Activated CD8-positive, alpha-beta memory T cell treated with anti-CD3 and anti-CD28 coated beads for 36 hours (primary cell): ENCODE data around the gene LSG1. TPM values are rescaled to one million over a fixed set of nuclear protein-coding genes. Genes with fewer than 3 reads are reported as not detected.

Source experiments
- CTCF ChIA-PET: fragments of 350-600 bp; sonication (Branson Sonifier 250); formaldehyde crosslinking; loops from one replicate; lab custom pipeline; 2021; ENCODE audit warnings: antibody characterized with exemption; lab: Charles Lee
- POLR2A ChIA-PET: fragments of 350-600 bp; sonication (Branson Sonifier 250); formaldehyde crosslinking; loops from one replicate; lab custom pipeline; 2021; ENCODE audit warnings: antibody characterized with exemption; lab: Charles Lee
- total RNA-seq, 2 experiments: library from RNA; stranded (reverse); gene quantifications; one replicate each; pipeline ENCODE4 v1.2.3, GENCODE V29; 2021

The LSG1 gene
- total RNA-seq = 10 to 100 TPM; 56.2 to 61.1 TPM

DNA sequence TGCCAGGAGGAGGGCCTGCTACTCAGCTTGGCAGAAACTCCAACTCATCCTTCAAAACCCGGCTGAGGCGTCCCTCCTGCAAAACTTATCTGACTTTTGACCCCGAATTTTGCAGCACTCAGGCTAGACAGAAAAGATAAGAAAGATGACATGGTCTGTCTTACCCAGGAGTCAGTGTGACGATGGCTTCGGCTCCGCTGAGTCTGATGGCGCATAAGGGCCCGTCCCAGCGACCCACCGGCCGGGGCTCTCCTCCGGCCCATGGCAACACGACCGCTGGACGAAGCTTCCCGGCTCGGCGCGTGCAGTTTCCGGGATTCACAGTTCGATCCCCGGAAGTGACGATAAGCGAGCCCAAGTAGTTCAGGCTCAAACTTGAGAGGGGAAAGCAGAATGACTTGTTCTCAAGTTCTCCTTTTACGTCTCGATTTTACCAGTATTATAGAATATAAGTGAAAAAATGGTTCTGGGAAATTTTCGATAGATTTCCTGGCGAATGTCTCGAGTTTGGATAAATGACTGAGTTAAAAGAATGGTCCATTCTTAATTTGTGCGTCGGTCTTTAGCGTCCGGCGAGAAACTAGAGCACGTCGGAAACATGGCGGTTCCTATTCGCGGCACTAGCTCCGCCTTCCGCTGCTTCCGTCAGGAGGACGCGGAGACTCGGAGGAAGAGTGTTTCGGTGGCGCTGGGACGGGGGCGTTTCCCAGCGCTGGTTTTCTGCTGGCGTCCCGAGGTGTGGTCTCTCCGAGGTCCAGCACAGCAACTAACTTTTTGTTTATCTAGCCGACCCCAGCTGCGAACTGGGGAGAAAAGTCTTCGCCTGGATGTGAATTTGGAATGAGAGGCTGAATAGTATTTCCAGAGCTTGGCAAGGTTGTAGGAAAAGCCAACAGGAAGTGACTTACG is at the start of gene LSG1:
Gene LSG1 (minus strand): TSS at position 292 of the 909 bp plus-strand sequence. CDS start 29 bp downstream, at position 263.
- POLR2A ChIA-PET = interaction anchor here (1.0 to 1.4 kb wide), 5 partner anchors 10 to 586 kb away, joined by 3 to 16 read pairs (median 4); partner anchors contain the start of genes FAM43A and TMEM44
- CTCF ChIA-PET = interaction anchor here (0.7 to 5.7 kb wide), 11 partner anchors 10 to 599 kb away, joined by 3 to 48 read pairs (median 6); partner anchors contain the start of genes FAM43A and XXYLT1

DNA sequence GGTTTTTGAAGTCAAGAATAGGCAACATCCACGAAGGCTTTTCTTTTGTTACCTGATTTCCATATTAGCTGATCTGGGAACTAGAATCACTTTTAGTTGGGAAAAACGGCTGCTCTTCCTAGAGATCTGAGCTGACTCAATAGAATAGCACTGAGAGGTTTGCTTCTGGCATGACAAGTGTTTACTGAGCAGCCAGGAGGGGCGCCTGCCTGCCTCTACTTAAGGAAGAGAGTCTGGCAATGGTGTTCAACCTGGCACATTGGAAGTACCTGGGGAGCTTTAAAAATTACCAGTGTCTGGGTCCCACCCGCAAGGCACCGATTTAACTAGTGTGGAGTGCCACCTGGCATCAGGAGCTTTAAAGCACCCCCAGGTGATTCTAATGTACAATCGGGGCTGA is 48.1 kb upstream of the LSG1 start:
- POLR2A ChIA-PET = no interaction called here
- CTCF ChIA-PET = interaction anchor here (0.6 to 1.8 kb wide), 2 partner anchors 32 to 170 kb away, joined by 3 to 6 read pairs; no protein-coding TSS in a partner anchor

DNA sequence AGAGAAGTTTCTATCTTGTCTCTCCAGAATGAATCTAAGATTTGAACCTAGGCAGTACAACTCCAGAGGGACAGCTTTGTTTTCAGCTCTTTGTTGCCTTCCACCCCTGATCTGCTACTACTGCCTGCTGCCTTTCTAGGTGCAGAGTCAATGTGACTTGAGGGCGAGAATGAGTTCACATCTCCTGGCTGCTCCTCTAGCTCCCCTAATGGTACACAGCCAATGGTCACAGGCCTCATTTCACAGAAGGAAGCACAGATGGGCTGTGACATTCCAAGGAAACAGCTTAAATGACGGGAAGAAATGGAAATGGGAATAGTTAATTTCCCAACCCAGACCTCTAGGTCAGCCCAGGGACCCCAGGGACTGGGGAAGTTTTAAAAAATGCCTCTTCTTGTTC is 46.1 kb upstream of the LSG1 start:
- ChIA-PET POLR2A (no interaction called here), CTCF (no interaction called here)

DNA sequence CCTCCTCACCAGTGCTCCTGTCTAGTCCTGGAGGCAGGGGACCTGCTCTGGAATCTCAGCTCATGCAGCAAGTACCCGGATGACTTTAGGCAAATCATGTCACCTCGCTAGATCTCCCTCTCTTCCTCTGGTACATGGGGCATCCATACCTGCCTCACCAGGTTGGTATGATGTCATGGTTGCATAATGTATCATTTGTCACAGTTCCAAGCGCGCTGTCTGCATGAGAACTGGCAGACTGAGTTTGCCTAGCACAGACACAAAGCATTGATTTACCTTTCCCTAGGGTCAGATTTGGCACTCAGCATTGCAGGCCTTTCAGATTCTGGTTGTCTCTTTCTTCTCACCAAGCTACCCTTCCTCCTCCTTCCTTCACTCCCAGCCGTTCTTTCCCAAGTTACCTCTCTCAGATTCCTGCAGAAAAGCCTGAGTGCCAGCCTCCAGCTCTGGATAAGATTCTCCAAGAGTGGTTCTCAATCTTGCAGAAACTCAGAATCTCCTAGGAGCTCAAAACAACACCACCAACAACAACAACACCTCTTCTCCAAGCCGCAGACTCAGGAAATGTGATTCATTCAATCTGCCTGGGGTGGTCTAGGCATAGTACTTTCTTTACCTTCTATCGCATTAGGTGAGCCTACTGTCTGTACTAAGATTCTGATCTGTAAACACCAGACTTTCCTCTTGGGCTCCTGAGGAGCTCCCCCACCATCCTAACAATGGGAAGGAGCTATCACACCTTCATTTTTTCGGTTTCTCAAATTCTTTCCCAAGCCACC is 43.2 kb upstream of the LSG1 start:
- POLR2A ChIA-PET = no interaction called here
- CTCF ChIA-PET = no interaction called here

DNA sequence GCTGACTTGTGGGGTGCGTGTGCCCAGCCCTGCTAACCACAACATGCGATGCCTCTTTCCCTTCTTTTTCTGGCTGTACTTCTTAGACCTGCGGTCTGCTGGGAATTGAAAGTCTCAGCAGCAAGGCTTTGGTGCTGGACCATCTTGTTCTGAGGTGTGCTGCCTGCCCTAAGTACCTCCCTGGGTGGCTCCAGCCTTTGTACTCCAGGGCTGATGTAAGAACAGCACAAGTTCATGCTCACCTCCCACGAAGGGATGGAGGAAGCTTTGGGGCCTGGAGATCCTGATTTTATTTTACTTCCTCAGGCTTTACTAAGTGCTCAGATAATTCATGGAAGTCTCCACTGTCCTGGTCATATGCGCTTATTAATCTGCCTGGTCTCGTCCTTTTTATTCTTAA is 42.6 kb upstream of the LSG1 start:
- CTCF ChIA-PET = no interaction called here
- POLR2A ChIA-PET = no interaction called here

DNA sequence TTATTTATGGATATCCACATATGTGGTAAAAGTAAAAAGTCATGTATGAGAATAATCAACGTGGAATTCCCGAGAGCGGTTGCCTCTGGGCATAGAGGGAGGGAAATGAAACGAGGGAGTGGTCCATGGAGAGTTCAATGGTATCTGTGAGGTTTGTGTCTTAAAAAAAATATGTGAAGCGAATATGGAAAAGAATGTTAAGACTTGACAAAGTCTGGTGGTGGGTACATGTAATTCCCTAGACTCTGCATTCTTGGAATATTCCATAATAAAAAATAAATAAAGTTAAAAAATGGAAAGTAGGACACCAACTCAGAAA is 42.1 kb upstream of the LSG1 start:
- ChIA-PET POLR2A (no interaction called here), CTCF (no interaction called here)

DNA sequence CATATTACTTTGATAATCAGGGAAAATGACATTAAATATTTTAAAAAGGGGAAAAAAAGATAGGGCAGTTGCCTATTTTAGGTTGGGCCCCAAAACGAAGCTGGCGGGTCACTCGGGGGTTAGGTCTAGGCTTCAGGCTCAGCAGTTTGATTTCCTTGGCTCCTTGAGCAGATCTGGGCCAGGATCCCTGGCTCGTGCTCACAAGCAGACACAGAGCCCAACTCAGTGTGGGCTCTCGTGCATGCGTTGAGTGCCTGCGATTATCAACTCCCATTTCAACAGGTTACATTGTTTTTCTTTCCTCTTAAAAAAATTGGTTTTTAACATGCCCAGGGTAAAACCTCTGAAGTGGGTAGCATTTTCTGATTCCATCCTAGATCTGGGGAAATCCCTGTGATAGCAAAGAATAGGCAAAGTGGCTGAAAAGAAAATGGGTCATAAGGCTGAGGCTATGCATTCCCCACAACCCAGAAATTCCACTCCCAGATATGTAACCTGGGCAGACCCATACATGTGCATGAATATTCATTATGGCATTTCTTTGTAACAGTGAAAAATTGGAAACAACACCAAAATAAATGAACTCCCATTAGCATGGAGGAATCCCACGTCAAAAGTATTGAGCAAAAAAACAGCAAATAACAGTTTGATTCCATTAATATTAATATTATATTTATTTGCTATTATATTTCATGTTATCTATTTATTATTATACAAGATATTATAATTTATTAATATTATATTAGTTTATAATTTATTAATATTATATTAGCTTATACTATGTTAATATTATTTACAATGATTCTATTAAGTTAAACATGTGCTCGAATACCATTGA is 41.5 kb upstream of the LSG1 start:
- POLR2A ChIA-PET = no interaction called here
- CTCF ChIA-PET = no interaction called here

DNA sequence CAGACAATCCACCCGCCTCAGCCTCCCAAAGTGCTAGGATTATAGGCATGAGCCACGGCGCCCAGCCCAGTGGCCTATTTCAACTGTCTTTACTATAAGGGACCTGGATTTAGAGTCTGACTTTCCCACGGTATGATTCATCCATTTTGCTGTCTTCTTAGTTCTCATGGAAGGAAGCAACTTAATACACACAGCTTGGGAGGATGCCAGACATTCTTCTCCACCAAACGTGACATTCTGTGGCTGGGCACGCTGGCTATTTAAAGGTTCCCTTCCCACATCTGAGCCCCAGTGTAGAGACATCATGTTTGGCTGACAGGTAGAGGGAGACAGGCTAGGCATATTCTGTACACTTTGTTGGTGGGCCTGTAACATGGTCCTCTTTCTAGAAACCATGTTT is 39.9 kb upstream of the LSG1 start:
- ChIA-PET CTCF (no interaction called here), POLR2A (no interaction called here)

DNA sequence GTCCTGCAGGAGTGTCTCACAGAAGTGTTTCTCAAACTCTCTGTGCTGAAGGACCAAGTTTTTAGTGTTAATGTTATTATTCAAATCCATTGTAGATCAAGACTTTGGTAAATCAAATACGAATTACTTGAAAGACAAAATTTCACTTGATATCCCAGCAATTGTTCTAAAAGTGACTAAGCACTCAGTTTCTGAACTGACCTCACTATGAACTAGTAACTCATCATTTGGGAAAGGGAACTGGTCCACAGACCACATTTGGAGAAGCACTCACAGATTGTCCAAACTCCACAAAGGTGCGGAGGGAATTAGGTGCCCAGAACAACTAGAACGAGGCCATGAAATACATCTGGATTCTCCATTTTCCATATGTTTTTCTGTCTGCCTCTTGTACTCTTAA is 39.3 kb upstream of the LSG1 start:
- ChIA-PET POLR2A (no interaction called here), CTCF (no interaction called here)

DNA sequence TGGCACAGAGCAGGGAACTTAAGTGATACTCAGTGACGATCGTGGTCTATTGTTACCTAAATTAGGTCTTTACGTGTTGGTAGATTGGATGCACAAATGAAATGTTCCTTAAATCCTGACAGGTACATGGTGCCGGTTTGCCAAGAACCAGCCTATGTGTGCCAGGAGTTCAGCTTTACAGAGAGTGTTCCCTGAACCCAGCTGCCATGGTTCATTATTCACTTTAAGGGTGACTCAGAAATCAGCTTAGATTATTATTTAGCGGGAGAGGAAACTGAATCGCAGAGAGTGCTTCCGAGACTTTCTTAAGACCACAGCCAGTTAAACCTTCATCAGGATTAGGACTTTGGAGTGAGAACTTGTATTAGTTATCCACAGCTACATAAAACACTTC is 35.2 kb upstream of the LSG1 start:
- ChIA-PET POLR2A (no interaction called here), CTCF (no interaction called here)

DNA sequence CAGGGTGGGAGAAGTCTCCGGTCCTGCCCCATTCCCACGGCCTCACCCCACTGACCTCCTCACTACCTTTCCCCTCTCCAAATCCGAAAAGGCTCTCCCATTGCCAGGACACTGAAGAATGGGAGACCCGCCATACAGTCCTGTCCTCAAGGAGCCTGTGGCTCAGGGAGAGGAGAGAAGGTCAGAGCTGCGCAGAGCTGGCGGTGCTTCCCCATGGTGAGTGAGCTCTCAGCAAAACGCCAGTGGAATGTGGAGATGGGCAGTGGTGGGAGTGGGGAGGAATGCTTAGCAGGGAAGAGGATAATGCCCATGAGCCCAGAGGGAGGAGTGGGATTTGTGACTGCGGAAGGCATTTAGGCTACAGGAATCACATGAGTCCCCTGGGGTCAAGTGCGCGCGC is 33.8 kb upstream of the LSG1 start:
- CTCF ChIA-PET = no interaction called here
- POLR2A ChIA-PET = no interaction called here

DNA sequence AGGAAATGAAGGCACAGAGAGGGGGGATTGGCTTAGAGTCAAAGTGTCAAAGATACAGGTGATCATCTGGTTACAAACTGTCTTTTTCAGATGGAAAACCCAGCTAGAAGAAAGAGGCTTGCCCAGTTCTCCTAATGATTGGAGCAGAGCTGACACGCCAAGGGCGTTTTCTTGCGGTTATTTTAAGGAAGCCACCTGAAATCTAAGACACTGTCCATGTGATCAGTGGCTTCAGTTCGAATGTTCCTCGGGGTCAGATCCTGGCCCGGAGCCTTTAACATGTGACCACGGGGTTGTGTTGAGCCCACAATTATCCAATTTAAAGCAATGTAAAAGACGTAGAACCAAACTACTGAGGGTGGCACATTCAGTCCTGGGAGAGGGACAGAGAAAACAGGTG is 33.2 kb upstream of the LSG1 start:
- CTCF ChIA-PET = no interaction called here
- POLR2A ChIA-PET = no interaction called here

DNA sequence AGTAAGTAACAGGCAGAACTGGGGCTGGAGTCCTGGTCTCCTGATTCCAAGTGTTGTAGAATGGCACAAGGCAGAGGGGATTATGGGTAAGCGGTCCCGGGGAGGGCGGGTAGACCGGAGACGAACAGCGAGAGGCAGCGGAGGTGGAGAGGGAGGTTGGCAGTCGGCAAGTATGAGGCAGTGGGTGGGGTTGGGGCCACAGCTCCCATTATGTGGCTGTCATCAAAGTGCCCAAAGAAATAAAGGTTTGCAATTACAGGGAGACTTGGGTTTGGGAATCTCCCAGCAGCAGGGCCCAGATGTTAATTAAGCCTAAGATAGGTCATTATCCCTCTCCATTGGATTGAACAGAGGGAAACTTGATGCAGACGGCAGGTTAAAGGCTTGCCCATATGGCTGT is 30.6 kb upstream of the LSG1 start:
- POLR2A ChIA-PET = no interaction called here

DNA sequence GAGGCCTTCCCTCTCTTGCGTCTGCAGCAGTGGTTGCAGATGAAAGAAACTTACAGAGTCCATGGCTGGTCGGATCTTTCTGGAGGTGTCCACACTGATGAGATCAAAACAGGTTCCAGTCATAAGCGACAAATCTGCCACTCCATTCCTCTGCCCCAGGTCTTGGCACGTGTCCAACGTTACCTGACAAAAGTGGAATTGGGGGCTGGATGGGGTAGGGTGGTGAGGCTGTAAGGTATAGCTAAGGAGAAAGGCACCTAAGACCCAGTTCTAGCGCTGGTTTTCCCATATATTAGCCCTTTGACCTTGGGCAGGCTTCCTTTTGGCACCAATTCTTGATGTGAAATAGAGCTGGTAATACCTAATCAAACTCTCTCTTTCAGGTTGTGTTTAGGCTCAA is 24.7 kb upstream of the LSG1 start:
- CTCF ChIA-PET = interaction anchor here (1.8 to 2.0 kb wide), 2 partner anchors 10 to 13 kb away, joined by 5 to 7 read pairs; no protein-coding TSS in a partner anchor

More for the DNA sequence above, 30.6 kb upstream of the LSG1 start:
- CTCF ChIA-PET = interaction anchor here (0.7 kb wide), 1 partner anchor 54 kb away, joined by 3 read pairs; no protein-coding TSS in a partner anchor

DNA sequence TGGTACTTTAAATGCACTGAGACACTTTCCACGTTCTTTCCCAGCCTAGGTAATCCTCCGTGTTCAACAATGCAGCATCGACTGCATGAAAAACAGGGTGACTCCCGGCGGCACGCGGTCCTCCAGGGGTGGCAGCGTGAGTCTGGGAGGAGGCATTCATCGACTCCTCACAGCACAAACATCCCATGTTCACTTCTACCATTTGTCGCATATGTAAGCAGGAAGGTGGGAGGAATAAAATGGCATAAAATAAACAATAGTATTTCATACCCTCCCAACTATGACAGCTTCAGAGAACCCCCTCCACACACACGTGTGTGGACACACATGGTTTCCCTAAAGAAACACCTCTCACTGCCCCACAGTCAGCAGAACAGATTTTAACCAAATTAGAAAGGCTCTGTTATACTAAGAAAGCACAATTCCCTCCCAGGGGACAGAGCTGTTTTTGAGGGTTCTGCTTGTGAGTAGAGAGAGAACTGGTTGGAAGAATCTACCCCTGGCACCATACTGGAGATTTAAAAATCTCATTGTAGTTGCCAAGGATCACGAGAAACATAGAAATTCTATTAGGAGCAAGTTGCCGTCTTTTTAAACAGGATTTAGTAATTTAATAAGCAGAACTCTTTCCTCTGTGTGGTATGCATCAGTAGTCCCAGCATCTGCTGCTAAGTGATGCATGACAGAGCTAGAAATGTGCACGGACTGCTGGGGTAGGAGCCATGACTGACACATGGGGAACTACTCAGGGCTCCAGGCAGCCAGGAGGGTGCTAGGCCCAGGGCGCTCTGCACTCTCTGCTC is 19.7 kb upstream of the LSG1 start:
- ChIA-PET CTCF (interaction anchor here (0.8 to 2.2 kb wide), 2 partner anchors 9 to 415 kb away, joined by 3 to 8 read pairs; no protein-coding TSS in a partner anchor), POLR2A (interaction anchor here (0.7 kb wide), 1 partner anchor 229 kb away, joined by 3 read pairs; no protein-coding TSS in a partner anchor)

More for the DNA sequence above, 24.7 kb upstream of the LSG1 start:
- POLR2A ChIA-PET = no interaction called here

DNA sequence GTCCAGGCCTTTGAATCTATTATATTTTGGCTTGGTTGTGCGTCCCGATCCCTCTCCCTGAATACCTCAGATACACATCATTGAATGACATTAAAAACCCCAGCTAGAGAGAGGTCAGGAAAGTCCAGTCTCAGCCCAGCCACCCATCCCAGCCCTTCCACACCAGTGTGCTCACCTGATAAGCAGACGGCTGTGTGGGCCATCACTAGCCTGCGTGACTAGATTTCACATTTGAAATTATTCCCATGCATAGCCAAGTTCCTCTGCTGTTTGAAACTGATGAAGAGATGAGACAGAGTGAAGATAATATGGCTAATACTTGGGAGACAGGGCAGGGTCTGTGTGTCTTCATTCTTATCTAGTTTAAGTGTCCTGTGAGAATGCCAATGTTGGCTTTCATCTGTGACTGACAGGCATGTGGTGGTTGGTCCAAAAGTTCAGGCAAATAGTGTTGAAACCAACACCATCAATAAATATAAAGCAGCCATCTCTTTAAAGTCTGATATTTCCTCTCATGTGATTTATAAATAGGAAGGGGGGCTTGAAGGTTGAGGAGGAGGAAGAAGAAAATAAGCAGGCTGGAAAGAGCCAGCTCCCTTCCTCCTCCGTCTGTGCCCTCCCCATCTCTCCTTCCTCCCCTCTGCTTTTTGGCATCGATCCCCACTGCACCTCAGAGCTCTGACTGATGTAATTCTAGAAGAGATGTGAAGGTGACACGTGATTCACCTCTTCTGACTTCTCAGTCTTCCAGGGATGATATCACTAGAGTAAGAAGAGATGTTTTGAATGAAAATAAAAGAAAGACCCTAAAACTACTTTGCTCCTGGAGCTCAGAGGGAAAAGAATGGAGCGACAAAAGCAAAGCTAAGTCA is 18.7 kb upstream of the LSG1 start:
- ChIA-PET POLR2A (no interaction called here), CTCF (interaction anchor here (0.7 to 5.6 kb wide), 5 partner anchors 8 to 578 kb away, joined by 3 to 48 read pairs (median 3); partner anchors contain the start of gene LSG1)

DNA sequence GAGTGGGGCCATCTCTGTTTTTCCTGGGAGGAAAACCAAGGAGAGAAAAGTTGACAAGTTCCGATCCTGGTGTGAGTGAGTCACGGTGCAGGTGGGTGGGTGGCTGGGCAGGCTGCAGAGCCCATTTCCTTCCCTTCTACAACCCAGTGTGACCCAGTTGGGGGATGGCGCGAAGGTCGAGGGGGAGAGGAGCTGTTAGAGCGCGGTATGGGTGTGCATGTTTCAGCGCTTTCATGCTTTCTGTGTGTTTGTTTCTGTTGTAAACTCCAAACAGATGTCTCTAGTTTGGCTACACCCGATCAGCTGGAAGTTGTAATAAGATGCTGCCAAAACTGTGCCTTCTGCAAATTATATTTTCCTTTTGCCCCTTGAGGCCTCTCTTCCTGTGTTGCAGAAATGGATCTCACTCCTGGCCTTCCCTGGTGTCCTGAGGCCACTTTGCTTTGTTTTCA is 17.5 kb upstream of the LSG1 start:
- ChIA-PET POLR2A (no interaction called here), CTCF (interaction anchor here (5.6 kb wide), 1 partner anchor 16 kb away, joined by 48 read pairs; the partner anchor contains the start of gene LSG1)
